ENCODE measurements around the gene MRPL44. TPM values are rescaled to one million over a fixed set of nuclear protein-coding genes. Genes with fewer than 3 reads are reported as not detected.
A peak's percentile ranks its signal among the peaks of the same experiment; 100 is the strongest.

Gene MRPL44
- polyA plus RNA-seq, 3 donors, result 7.5 to 28.4 (median 25.7) TPM

DNA sequence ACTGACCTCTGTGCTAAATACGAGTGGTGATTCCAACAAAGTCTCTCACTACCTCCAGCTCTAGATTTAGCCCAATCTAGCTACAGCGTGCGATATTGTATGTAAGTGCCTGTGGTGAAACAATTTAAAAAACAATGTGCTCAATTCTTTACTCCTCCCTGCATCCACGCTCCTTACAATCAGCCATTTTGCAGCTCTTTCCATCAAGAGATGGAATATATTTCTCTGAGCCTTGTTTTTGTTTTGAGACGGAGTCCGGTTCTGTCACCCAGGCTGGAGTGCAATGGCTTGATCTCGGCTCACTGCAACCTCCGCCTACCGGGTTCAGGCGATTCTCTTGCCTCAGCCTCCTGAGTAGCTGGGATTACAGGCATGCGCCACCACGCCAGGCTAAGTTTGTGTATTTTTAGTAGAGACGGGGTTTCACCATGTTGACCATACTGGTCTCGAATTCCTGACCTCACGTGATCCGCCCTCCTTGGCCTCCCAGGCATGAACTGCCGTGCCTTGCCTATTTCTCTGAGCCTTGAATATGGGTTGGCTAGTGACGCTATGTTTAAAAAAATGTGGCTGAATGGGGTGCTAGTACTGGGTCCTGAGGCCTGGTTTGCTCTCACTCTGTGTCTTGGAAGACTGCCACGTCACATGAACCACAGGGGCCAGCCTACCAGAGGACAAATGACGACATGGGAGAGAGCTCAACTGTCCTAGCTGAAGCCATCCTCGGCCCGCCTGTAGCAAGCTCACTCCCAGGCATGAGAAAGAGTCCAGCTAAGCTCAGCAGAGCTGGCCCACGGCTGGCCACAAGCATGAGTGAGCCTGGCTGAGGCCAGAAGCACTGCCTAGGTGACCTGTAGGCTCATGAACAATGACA lies 26.9 kb upstream of the MRPL44 start:
- H3K36me3 Mint-ChIP-seq, result peaks cover 0 to 10% of the 10 kb centered on the region in 2 donors
- TF ChIP-seq, protein P1, sequence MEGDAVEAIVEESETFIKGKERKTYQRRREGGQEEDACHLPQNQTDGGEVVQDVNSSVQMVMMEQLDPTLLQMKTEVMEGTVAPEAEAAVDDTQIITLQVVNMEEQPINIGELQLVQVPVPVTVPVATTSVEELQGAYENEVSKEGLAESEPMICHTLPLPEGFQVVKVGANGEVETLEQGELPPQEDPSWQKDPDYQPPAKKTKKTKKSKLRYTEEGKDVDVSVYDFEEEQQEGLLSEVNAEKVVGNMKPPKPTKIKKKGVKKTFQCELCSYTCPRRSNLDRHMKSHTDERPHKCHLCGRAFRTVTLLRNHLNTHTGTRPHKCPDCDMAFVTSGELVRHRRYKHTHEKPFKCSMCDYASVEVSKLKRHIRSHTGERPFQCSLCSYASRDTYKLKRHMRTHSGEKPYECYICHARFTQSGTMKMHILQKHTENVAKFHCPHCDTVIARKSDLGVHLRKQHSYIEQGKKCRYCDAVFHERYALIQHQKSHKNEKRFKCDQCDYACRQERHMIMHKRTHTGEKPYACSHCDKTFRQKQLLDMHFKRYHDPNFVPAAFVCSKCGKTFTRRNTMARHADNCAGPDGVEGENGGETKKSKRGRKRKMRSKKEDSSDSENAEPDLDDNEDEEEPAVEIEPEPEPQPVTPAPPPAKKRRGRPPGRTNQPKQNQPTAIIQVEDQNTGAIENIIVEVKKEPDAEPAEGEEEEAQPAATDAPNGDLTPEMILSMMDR (IDR thresholded peaks at IDR 0.05), result no peak
- H4K20me1 ChIP-seq (ENCODE audit: insufficient read depth, low read length), result peaks cover 96% of the 10 kb centered on the region
- peaks cover 36 to 59% of the 10 kb centered on the region in 2 donors for H3K4me1 ChIP-seq (ENCODE audit: control insufficient read depth in 1 of 2, insufficient read depth in 2 of 2, low read length in 2 of 2)
- H3K9me3 ChIP-seq (replicated peaks in 1 of 2; ENCODE audit: control insufficient read depth in 1 of 2, insufficient read depth in 1 of 2, low read length in 2 of 2), result peaks cover 0 to 7% of the 10 kb centered on the region in 2 donors
- H3K27ac ChIP-seq (ENCODE audit: low read depth in 1 of 2, low read length in 2 of 2), result peak overlapping the region; percentile 33 to 79
- no peaks in the 10 kb centered on the region for H3K36me3 ChIP-seq (replicated peaks in 1 of 2; ENCODE audit: control insufficient read depth in 1 of 2, insufficient read depth in 2 of 2, low read length in 2 of 2)
- no peak overlapping the region for H3K9ac ChIP-seq (ENCODE audit: insufficient read depth, low read length, poor library complexity, severe bottlenecking)
- H2AFZ ChIP-seq (ENCODE audit: insufficient read depth, low read depth, low read length, poor library complexity, severe bottlenecking), result peak overlapping the region; percentile 17
- peak; percentile 64 to 81 (median 67) for DNase-seq
- 63% methylated on average over 15 of the region's 23 CpGs for WGBS (ENCODE audit: insufficient coverage)
- H3K4me1 Mint-ChIP-seq, result peaks cover 73% of the 10 kb centered on the region
- peaks cover 0 to 1% (median 0%) of the 10 kb centered on the region in 3 donors for H3K27me3 Mint-ChIP-seq (ENCODE audit: low read depth in 3 of 3)
- no peak overlapping the region for H3K4me3 Mint-ChIP-seq
- intact Hi-C loops (cut with micrococcal nuclease), result no loop called here
- H3K4me3 ChIP-seq (replicated peaks in 1 of 3; ENCODE audit: low read depth in 2 of 3, low read length in 3 of 3), result no peak overlapping the region
- no peaks in the 10 kb centered on the region for H3K27me3 ChIP-seq (ENCODE audit: control insufficient read depth in 2 of 2, insufficient read depth in 2 of 2, low read length in 2 of 2)
- peak overlapping the region; percentile 70 to 93 (median 85) for H3K27ac Mint-ChIP-seq
- H3K4me2 ChIP-seq (replicated peaks; ENCODE audit: extremely low read depth, low read length, poor library complexity, severe bottlenecking), result peak overlapping the region; percentile 30
- peaks cover 100% of the 10 kb centered on the region for H3K79me2 ChIP-seq (ENCODE audit: insufficient read depth, low read length)
- H3K9me3 Mint-ChIP-seq, result peaks cover 0 to 8% (median 3%) of the 10 kb centered on the region in 7 donors

DNA sequence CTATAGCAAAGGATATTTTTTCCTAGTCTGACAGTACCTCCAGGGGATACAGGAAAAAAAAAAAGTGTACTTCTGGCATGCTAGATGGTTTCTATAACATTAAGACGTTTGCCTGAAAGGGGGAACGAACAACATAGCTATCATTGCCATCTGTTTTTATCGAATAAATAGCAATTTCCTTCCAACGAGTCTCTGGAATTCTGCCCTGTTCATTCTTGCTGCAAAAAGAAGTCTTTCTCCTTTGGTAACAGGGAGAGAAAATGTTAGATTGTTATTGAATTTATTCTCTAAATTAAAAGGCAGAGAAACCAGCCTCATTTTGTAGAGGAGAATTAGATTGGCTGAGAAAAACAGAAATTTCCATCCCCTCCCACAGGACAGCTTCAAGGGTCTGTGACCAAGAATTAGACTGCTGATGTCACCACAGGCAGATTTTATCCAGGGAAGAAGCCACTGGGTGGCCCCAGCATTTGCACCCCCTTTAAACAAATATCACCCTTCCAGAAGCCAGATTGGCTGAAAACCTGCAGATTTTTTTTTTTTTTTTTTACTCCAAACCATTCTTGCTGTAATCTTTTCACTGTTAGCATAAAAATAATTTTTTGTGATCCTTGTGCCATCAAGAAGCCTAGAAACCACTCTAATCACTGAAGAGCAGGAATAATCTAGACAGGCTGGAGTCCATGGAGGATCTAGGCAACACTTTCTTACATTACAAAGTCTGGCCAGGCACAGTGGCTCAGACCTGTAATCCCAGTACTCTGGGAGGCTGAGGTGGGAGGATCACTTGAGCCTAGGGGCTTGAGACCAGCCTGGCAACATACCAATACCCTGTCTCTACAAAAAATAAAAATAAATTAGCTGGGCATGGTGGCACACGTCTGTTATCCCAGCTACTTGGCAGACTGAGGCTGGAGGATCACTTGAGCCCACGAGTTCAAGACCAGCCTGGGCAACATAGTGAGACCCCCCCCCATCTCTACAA lies 24.2 kb upstream of the MRPL44 start:
- Histone ChIP-seq H3K79me2 (ENCODE audit: insufficient read depth, low read length) (peaks cover 100% of the 10 kb centered on the region), H3K9ac (ENCODE audit: insufficient read depth, low read length, poor library complexity, severe bottlenecking) (no peak overlapping the region), H3K36me3 (replicated peaks in 1 of 2; ENCODE audit: control insufficient read depth in 1 of 2, insufficient read depth in 2 of 2, low read length in 2 of 2) (no peaks in the 10 kb centered on the region), H2AFZ (ENCODE audit: insufficient read depth, low read depth, low read length, poor library complexity, severe bottlenecking) (no peak overlapping the region), H3K4me2 (replicated peaks; ENCODE audit: extremely low read depth, low read length, poor library complexity, severe bottlenecking) (no peak overlapping the region), H3K27me3 (ENCODE audit: control insufficient read depth in 2 of 2, insufficient read depth in 2 of 2, low read length in 2 of 2) (no peaks in the 10 kb centered on the region), H3K9me3 (replicated peaks in 1 of 2; ENCODE audit: control insufficient read depth in 1 of 2, insufficient read depth in 1 of 2, low read length in 2 of 2) (no peaks in the 10 kb centered on the region), H4K20me1 (ENCODE audit: insufficient read depth, low read length) (peaks cover 96% of the 10 kb centered on the region), H3K4me1 (ENCODE audit: control insufficient read depth in 1 of 2, insufficient read depth in 2 of 2, low read length in 2 of 2) (peaks cover 33 to 73% of the 10 kb centered on the region in 2 donors), H3K4me3 (replicated peaks in 1 of 3; ENCODE audit: low read depth in 2 of 3, low read length in 3 of 3) (no peak overlapping the region), H3K27ac (ENCODE audit: low read depth in 1 of 2, low read length in 2 of 2) (peak overlapping the region in 1 of 2 donors; percentile 51)
- H3K27me3 Mint-ChIP-seq (ENCODE audit: low read depth in 3 of 3), result peaks cover 0 to 1% (median 0%) of the 10 kb centered on the region in 3 donors
- H3K27ac Mint-ChIP-seq, result peak overlapping the region in 4 of 7 donors; percentile 15 to 81 (median 56)
- peaks cover 0 to 9% of the 10 kb centered on the region in 2 donors for H3K36me3 Mint-ChIP-seq
- intact Hi-C loops (cut with micrococcal nuclease), result no loop called here
- peaks cover 79% of the 10 kb centered on the region for H3K4me1 Mint-ChIP-seq
- no peak overlapping the region for H3K4me3 Mint-ChIP-seq
- peaks cover 0 to 2% (median 0%) of the 10 kb centered on the region in 7 donors for H3K9me3 Mint-ChIP-seq
- TF ChIP-seq, protein P1 (IDR thresholded peaks at IDR 0.05), result no peak
- 80% methylated on average over 1 of the region's 6 CpGs for WGBS (ENCODE audit: insufficient coverage)
- DNase-seq, result no peak

Measured in CD14-positive monocyte (primary cell).